ENCODE results near the gene MSMP. TPM values are rescaled to one million over a fixed set of nuclear protein-coding genes. Genes with fewer than 3 reads are reported as not detected.

Gene MSMP
- total and polyA plus RNA-seq, 10 of the 15 experiments (the other 5 are each of a cell fraction or from before 2014, with no cell fraction given) = 0.33 to 2.4 (median 0.86) TPM; not detected in 4

DNA sequence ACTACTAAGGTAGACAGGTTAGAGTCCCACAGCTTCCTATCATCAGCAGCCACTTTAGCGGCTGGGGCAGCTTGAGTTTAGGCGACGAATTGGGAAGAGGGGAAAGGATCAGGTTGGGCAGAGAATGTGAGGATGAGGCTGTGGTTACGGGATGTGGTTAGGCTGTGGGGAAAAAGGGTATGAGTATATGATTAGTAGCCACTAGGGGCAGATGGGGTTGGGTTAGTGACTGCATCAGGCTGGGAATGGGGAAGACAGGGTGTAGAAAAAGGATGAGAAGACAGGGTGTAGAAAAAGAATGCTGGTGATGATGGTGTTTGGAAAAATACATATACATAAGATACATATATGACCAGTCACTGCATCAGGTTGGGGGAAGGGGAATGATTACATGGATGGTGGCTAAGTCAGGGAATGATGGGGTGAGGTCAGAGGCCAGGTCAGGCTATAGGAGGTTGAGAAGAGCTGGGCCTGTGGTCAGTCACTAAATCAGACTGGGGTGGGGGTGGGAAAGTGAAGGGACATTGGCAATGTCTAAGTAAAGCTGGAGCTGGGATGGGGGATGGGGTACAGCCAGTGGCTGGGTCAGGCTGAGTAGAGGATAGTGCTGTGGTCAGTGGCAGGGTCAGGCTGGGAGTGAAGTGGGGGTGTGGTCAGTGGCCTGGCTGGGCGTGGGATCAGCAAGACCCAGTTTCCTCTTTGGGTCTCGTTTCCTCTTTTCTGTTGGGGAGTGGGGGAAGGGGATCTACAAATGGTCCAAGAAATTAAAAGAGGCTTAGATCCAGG, 24.2 kb downstream of the MSMP start (continued):
- TF ChIP-seq IRF4 (IDR thresholded peaks at IDR 0.05; ENCODE audit: low read depth, low read length) = peak; percentile 56; the same call in 1 of the 2 replicates
- TF ChIP-seq CREM (IDR thresholded peaks at IDR 0.05; ENCODE audit: low read depth) = no peak; the same call in 1 of the 2 replicates
- TF ChIP-seq RCOR1 (conservative IDR thresholded peaks at IDR 0.05; ENCODE audit: low read depth, low read length) = no peak
- TF ChIP-seq, protein P1, sequence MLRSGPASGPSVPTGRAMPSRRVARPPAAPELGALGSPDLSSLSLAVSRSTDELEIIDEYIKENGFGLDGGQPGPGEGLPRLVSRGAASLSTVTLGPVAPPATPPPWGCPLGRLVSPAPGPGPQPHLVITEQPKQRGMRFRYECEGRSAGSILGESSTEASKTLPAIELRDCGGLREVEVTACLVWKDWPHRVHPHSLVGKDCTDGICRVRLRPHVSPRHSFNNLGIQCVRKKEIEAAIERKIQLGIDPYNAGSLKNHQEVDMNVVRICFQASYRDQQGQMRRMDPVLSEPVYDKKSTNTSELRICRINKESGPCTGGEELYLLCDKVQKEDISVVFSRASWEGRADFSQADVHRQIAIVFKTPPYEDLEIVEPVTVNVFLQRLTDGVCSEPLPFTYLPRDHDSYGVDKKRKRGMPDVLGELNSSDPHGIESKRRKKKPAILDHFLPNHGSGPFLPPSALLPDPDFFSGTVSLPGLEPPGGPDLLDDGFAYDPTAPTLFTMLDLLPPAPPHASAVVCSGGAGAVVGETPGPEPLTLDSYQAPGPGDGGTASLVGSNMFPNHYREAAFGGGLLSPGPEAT (IDR thresholded peaks at IDR 0.05; ENCODE audit: low read depth) = peak; percentile 81
- TF ChIP-seq MXI1 (IDR thresholded peaks at IDR 0.05; ENCODE audit: low read depth, low read length) = 0 out of 2 replicates have a peak, but pooled peaks have one; percentile 2
- TF ChIP-seq, protein P2, sequence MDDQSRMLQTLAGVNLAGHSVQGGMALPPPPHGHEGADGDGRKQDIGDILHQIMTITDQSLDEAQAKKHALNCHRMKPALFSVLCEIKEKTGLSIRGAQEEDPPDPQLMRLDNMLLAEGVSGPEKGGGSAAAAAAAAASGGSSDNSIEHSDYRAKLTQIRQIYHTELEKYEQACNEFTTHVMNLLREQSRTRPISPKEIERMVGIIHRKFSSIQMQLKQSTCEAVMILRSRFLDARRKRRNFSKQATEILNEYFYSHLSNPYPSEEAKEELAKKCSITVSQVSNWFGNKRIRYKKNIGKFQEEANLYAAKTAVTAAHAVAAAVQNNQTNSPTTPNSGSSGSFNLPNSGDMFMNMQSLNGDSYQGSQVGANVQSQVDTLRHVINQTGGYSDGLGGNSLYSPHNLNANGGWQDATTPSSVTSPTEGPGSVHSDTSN (IDR thresholded peaks at IDR 0.05; ENCODE audit: insufficient replicate concordance, low read depth, low read length) = no peak
- no peak for TF ChIP-seq RAD51 (IDR thresholded peaks at IDR 0.05)
- TF ChIP-seq EP300 (IDR thresholded peaks at IDR 0.05; ENCODE audit: borderline replicate concordance in 1 of 2, control insufficient read depth in 1 of 2, low read depth in 2 of 2, low read length in 2 of 2) = peak in 1 of 2 experiments; percentile 11; a peak in 1 of 4 replicates
- TF ChIP-seq POLR2A (IDR thresholded peaks at IDR 0.05; ENCODE audit: low read depth, low read length) = peak; percentile 29; the same call in 1 of the 2 replicates
- no peak for TF ChIP-seq MEF2B (IDR thresholded peaks at IDR 0.05; ENCODE audit: partially characterized antibody, poor library complexity, severe bottlenecking)
- TF ChIP-seq CHD4 (IDR thresholded peaks at IDR 0.05) = no peak
- TF ChIP-seq RAD21 (IDR thresholded peaks at IDR 0.05; ENCODE audit: insufficient read depth, low read depth, low read length) = 0 out of 2 replicates have a peak, but pooled peaks have one; percentile 5
- TF ChIP-seq, protein P3, sequence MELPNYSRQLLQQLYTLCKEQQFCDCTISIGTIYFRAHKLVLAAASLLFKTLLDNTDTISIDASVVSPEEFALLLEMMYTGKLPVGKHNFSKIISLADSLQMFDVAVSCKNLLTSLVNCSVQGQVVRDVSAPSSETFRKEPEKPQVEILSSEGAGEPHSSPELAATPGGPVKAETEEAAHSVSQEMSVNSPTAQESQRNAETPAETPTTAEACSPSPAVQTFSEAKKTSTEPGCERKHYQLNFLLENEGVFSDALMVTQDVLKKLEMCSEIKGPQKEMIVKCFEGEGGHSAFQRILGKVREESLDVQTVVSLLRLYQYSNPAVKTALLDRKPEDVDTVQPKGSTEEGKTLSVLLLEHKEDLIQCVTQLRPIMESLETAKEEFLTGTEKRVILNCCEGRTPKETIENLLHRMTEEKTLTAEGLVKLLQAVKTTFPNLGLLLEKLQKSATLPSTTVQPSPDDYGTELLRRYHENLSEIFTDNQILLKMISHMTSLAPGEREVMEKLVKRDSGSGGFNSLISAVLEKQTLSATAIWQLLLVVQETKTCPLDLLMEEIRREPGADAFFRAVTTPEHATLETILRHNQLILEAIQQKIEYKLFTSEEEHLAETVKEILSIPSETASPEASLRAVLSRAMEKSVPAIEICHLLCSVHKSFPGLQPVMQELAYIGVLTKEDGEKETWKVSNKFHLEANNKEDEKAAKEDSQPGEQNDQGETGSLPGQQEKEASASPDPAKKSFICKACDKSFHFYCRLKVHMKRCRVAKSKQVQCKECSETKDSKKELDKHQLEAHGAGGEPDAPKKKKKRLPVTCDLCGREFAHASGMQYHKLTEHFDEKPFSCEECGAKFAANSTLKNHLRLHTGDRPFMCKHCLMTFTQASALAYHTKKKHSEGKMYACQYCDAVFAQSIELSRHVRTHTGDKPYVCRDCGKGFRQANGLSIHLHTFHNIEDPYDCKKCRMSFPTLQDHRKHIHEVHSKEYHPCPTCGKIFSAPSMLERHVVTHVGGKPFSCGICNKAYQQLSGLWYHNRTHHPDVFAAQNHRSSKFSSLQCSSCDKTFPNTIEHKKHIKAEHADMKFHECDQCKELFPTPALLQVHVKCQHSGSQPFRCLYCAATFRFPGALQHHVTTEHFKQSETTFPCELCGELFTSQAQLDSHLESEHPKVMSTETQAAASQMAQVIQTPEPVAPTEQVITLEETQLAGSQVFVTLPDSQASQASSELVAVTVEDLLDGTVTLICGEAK (IDR thresholded peaks at IDR 0.05; ENCODE audit: borderline replicate concordance) = no peak
- no peak for TF ChIP-seq ETV6 (conservative IDR thresholded peaks at IDR 0.05 in 1 of 2, IDR thresholded peaks at IDR 0.05 in 1 of 2; ENCODE audit: borderline replicate concordance in 1 of 2, low read depth in 1 of 2)
- TF ChIP-seq, protein P4, sequence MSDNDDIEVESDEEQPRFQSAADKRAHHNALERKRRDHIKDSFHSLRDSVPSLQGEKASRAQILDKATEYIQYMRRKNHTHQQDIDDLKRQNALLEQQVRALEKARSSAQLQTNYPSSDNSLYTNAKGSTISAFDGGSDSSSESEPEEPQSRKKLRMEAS (IDR thresholded peaks at IDR 0.05; ENCODE audit: low read depth, low read length) = no peak
- TF ChIP-seq POLR2AphosphoS5 (IDR thresholded peaks at IDR 0.05; ENCODE audit: low read length) = no peak
- no peak for TF ChIP-seq CHD1 (IDR thresholded peaks at IDR 0.05; ENCODE audit: low read depth, low read length)
- no peak for TF ChIP-seq TCF3 (IDR thresholded peaks at IDR 0.05; ENCODE audit: borderline replicate concordance, insufficient read depth, low read depth, low read length)
- no peak for TF ChIP-seq CREB1 (IDR thresholded peaks at IDR 0.05; ENCODE audit: low read depth)
- no peak for TF ChIP-seq ASH2L (IDR thresholded peaks at IDR 0.05; ENCODE audit: borderline replicate concordance, low read depth)
- peak; percentile 78 for TF ChIP-seq NR2F1 (conservative IDR thresholded peaks at IDR 0.05)
- peak; percentile 75 for TF ChIP-seq EED (IDR thresholded peaks at IDR 0.05; ENCODE audit: low read depth)
- TF ChIP-seq NR2C1 (IDR thresholded peaks at IDR 0.05) = no peak
- no peak for TF ChIP-seq ZNF622 (IDR thresholded peaks at IDR 0.05)

Measured in GM12878 (cell line).